CD4-positive, alpha-beta memory T cell (primary cell): ENCODE results near the gene ZNF91. TPM values are rescaled to one million over a fixed set of nuclear protein-coding genes. Genes with fewer than 3 reads are reported as not detected.
A peak's percentile ranks its signal among the peaks of the same experiment; 100 is the strongest.
"Not testable (repeated sequence)": the region's sequence is repeated elsewhere in the genome, so short reads cannot be mapped to it uniquely, and the experiment has no call there.

Source experiments
- CTCF ChIA-PET: fragments of 350-600 bp; sonication (Branson Sonifier 250); formaldehyde crosslinking; loops from one replicate; lab custom pipeline; 2021; ENCODE audit warnings: inconsistent platforms; ENCODE audit not compliant: partially characterized antibody; lab: Charles Lee
- POLR2A ChIA-PET: fragments of 350-600 bp; sonication (Branson Sonifier 250); formaldehyde crosslinking; loops from one replicate; lab custom pipeline; 2021; ENCODE audit not compliant: partially characterized antibody; lab: Charles Lee
- DNase-seq, 5 donors: peaks; one replicate each; pipeline versions ENCODE4 v3.0.0 to v3.0.0-alpha.2; 2020 to 2022; ENCODE audit warnings: mixed read lengths in 1 of 5
- H3K27ac ChIP-seq: one replicate; pipeline ENCODE4 v1.7.0; 2013; ENCODE audit warnings: low read depth, low read length
- H3K27me3 ChIP-seq: 2 replicates; pipeline ENCODE4 v1.7.0; 2013; ENCODE audit warnings: mild to moderate bottlenecking, low read length, moderate library complexity; ENCODE audit not compliant: insufficient read depth
- H3K36me3 ChIP-seq: 2 replicates; pipeline ENCODE4 v1.7.0; 2013; ENCODE audit warnings: mild to moderate bottlenecking, low read length, moderate library complexity; ENCODE audit not compliant: insufficient read depth
- H3K4me1 ChIP-seq: 2 replicates; pipeline ENCODE4 v1.7.0; 2013; ENCODE audit warnings: mild to moderate bottlenecking, low read length, moderate library complexity; ENCODE audit not compliant: insufficient read depth
- H3K4me3 ChIP-seq, 2 donors: one replicate each; pipeline ENCODE4 v1.7.0; 2013; ENCODE audit warnings: low read length in 2 of 2, mild to moderate bottlenecking in 1 of 2
- H3K9me3 ChIP-seq, 2 donors: one replicate each; pipeline ENCODE4 v1.7.0; 2013; ENCODE audit warnings: low read length in 2 of 2, control low read depth in 1 of 2; ENCODE audit not compliant: control insufficient read depth in 1 of 2
- H3K27ac Mint-ChIP-seq, 7 donors: one replicate each; pipeline ENCODE4 v1.8.0; 2020 to 2021; ENCODE audit warnings: mixed read lengths in 7 of 7, mild to moderate bottlenecking in 6 of 7, inconsistent platforms in 3 of 7, moderate library complexity in 3 of 7
- H3K27me3 Mint-ChIP-seq, 2 donors: one replicate each; pipeline ENCODE4 v1.8.0; 2020 to 2021; ENCODE audit warnings: mixed read lengths in 2 of 2
- H3K36me3 Mint-ChIP-seq, 2 donors: one replicate each; pipeline ENCODE4 v1.8.0; 2020 to 2021; ENCODE audit warnings: mixed read lengths in 2 of 2, inconsistent platforms in 1 of 2, mild to moderate bottlenecking in 1 of 2
- H3K4me1 Mint-ChIP-seq, 4 donors: one replicate each; pipeline ENCODE4 v1.8.0; 2020 to 2021; ENCODE audit warnings: mixed read lengths in 4 of 4, mild to moderate bottlenecking in 1 of 4
- H3K4me3 Mint-ChIP-seq, 8 donors: one replicate each; pipeline ENCODE4 v1.8.0; 2020 to 2021; ENCODE audit warnings: mixed read lengths in 8 of 8, mild to moderate bottlenecking in 7 of 8, moderate library complexity in 6 of 8, inconsistent platforms in 3 of 8
- H3K9me3 Mint-ChIP-seq, 8 donors: one replicate each; pipeline ENCODE4 v1.8.0; 2020 to 2021; ENCODE audit warnings: mixed read lengths in 8 of 8, mild to moderate bottlenecking in 5 of 8, inconsistent platforms in 3 of 8, moderate library complexity in 1 of 8
- intact Hi-C: fragments of 100-400 bp; cut with micrococcal nuclease; formaldehyde crosslinking; loops from one replicate; pipeline ENCODE4 v1.15.1; 2023
- polyA plus RNA-seq, 2 donors: library from polyadenylated mRNA; unstranded; fragments of 300-500 nt; fragmentation: Illumina TruSeq; gene quantifications; one replicate each; pipeline ENCODE4 v1.2.3, GENCODE V29; 2021
- total RNA-seq, 2 experiments: library from RNA; stranded (reverse); gene quantifications; one replicate each; pipeline ENCODE4 v1.2.3, GENCODE V29; 2021

Gene ZNF91
- total and polyA plus RNA-seq, 4 experiments from 2014 or later: 8.9 to 113 (median 79.3) TPM

GRCh38 chr19:23399443-23399842 is 4.2 kb upstream of the ZNF91 start:
- H3K27me3 Mint-ChIP-seq: no peaks in the 10 kb centered on the region
- H3K27me3 ChIP-seq: no peaks in the 10 kb centered on the region
- H3K4me3 ChIP-seq: no peak overlapping the region
- no peak for DNase-seq
- H3K4me3 Mint-ChIP-seq: no peak overlapping the region
- H3K27ac ChIP-seq: no peak overlapping the region
- H3K9me3 Mint-ChIP-seq: peaks cover 0 to 2% (median 0%) of the 10 kb centered on the region in 8 donors
- H3K4me1 Mint-ChIP-seq: peaks cover 0 to 12% (median 1%) of the 10 kb centered on the region in 4 donors
- no peaks in the 10 kb centered on the region for H3K9me3 ChIP-seq
- CTCF ChIA-PET: no interaction called here
- H3K36me3 ChIP-seq: no peaks in the 10 kb centered on the region
- peaks cover 0 to 10% of the 10 kb centered on the region in 2 donors for H3K36me3 Mint-ChIP-seq
- H3K27ac Mint-ChIP-seq: no peak overlapping the region
- peaks cover 1% of the 10 kb centered on the region for H3K4me1 ChIP-seq
- POLR2A ChIA-PET: no interaction called here
- intact Hi-C loops: loop anchor here (10.0 kb wide), 1 partner anchor 515 kb away; the partner anchor contains the start of gene ZNF726

- CTCF ChIA-PET: interaction anchor here (1.4 to 2.2 kb wide), 4 partner anchors 9 to 691 kb away, joined by 3 to 5 read pairs (median 4); partner anchors contain the start of genes ZNF254, ZNF675 and ZNF681
- H3K27ac ChIP-seq: peak overlapping the region; percentile 99
- not testable (repeated sequence) for DNase-seq, H3K27me3 ChIP-seq, H3K4me3 ChIP-seq, H3K36me3 ChIP-seq, H3K9me3 Mint-ChIP-seq, H3K27me3 Mint-ChIP-seq, H3K9me3 ChIP-seq
- H3K4me1 ChIP-seq: peaks cover 36% of the 10 kb centered on the region
- H3K36me3 Mint-ChIP-seq: peaks cover 10 to 26% of the 10 kb centered on the region in 2 donors
- peaks cover 24 to 45% (median 32%) of the 10 kb centered on the region in 4 donors for H3K4me1 Mint-ChIP-seq
- peak overlapping the region; percentile 32 to 99 (median 84) for H3K27ac Mint-ChIP-seq
- intact Hi-C loops: loop anchor here (1.0 to 10.0 kb wide), 6 partner anchors 122 to 637 kb away; partner anchors contain the start of genes ZNF675, ZNF681, ZNF724 and ZNF726
- POLR2A ChIA-PET: interaction anchor here (0.8 to 4.3 kb wide), 17 partner anchors 11 to 1890 kb away, joined by 3 to 44 read pairs (median 8); partner anchors contain the start of genes ZNF254, ZNF429, ZNF675 and ZNF681
- peak overlapping the region in 5 of 8 donors; percentile 98 to 99 (median 98) for H3K4me3 Mint-ChIP-seq
These were observed 449 bp upstream of the ZNF91 start for GRCh38 chr19:23395722-23396117.

- ChIA-PET CTCF (interaction anchor here (0.7 to 1.6 kb wide), 5 partner anchors 113 to 692 kb away, joined by 3 to 5 read pairs (median 4); partner anchors contain the start of genes ZNF254, ZNF675 and ZNF681), POLR2A (interaction anchor here (0.6 to 4.3 kb wide), 17 partner anchors 10 to 692 kb away, joined by 3 to 44 read pairs (median 8); partner anchors contain the start of genes ZNF254, ZNF675, ZNF681 and ZNF724)
- Histone ChIP-seq H3K9me3 (no peaks in the 10 kb centered on the region), H3K4me1 (peaks cover 39% of the 10 kb centered on the region), H3K4me3 (peak overlapping the region; percentile 91 to 92), H3K36me3 (no peaks in the 10 kb centered on the region), H3K27ac (peak overlapping the region; percentile 99), H3K27me3 (no peaks in the 10 kb centered on the region)
- intact Hi-C loops: loop anchor here (2.0 to 10.0 kb wide), 3 partner anchors 364 to 638 kb away; partner anchors contain the start of genes ZNF681 and ZNF726
- Mint-ChIP-seq H3K27me3 (no peaks in the 10 kb centered on the region), H3K9me3 (peaks cover 0 to 9% (median 3%) of the 10 kb centered on the region in 8 donors), H3K27ac (peak overlapping the region; percentile 98 to 99 (median 98)), H3K4me1 (peaks cover 31 to 54% (median 39%) of the 10 kb centered on the region in 4 donors), H3K4me3 (peak overlapping the region; percentile 98 to 99 (median 98)), H3K36me3 (peaks cover 20 to 33% of the 10 kb centered on the region in 2 donors)
- DNase-seq: peak; percentile 45 to 75 (median 59)
These were observed 760 bp downstream of the ZNF91 start for GRCh38 chr19:23394511-23394910.

GRCh38 chr19:23393121-23393520 is 2.1 kb downstream of the ZNF91 start:
- intact Hi-C loops: loop anchor here (10.0 kb wide), 1 partner anchor 522 kb away; the partner anchor contains the start of gene ZNF726
- ChIA-PET CTCF (no interaction called here), POLR2A (interaction anchor here (3.3 to 4.3 kb wide), 3 partner anchors 119 to 641 kb away, joined by 18 to 44 read pairs (median 19); partner anchors contain the start of gene ZNF724)
- peaks cover 29 to 46% of the 10 kb centered on the region in 2 donors for H3K36me3 Mint-ChIP-seq
- peak overlapping the region in 5 of 7 donors; percentile 30 to 99 (median 84) for H3K27ac Mint-ChIP-seq
- Histone ChIP-seq H3K27ac (no peak overlapping the region), H3K36me3 (no peaks in the 10 kb centered on the region), H3K4me1 (peaks cover 43% of the 10 kb centered on the region), H3K9me3 (no peaks in the 10 kb centered on the region), H3K27me3 (no peaks in the 10 kb centered on the region), H3K4me3 (no peak overlapping the region)
- peaks cover 0 to 19% (median 8%) of the 10 kb centered on the region in 8 donors for H3K9me3 Mint-ChIP-seq
- no peak for DNase-seq
- H3K4me3 Mint-ChIP-seq: peak overlapping the region; percentile 98 to 99 (median 98)
- H3K4me1 Mint-ChIP-seq: peaks cover 34 to 68% (median 45%) of the 10 kb centered on the region in 4 donors
- H3K27me3 Mint-ChIP-seq: no peaks in the 10 kb centered on the region

GRCh38 chr19:23391236-23391635 is 4.0 kb downstream of the ZNF91 start:
- no peak overlapping the region for H3K27ac ChIP-seq
- peaks cover 43% of the 10 kb centered on the region for H3K4me1 ChIP-seq
- H3K27me3 ChIP-seq: no peaks in the 10 kb centered on the region
- H3K27ac Mint-ChIP-seq: peak overlapping the region in 2 of 7 donors; percentile 0 to 2
- ChIA-PET POLR2A (no interaction called here), CTCF (no interaction called here)
- H3K36me3 ChIP-seq: peaks cover 11% of the 10 kb centered on the region
- no peaks in the 10 kb centered on the region for H3K27me3 Mint-ChIP-seq
- peaks cover 43 to 62% of the 10 kb centered on the region in 2 donors for H3K36me3 Mint-ChIP-seq
- H3K9me3 Mint-ChIP-seq: peaks cover 0 to 30% (median 12%) of the 10 kb centered on the region in 8 donors
- peak overlapping the region in 4 of 8 donors; percentile 22 to 55 (median 41) for H3K4me3 Mint-ChIP-seq
- no peak for DNase-seq
- intact Hi-C loops: loop anchor here (10.0 kb wide), 1 partner anchor 524 kb away; the partner anchor contains the start of gene ZNF726
- H3K9me3 ChIP-seq: peaks cover 0 to 4% of the 10 kb centered on the region in 2 donors
- no peak overlapping the region for H3K4me3 ChIP-seq
- peaks cover 37 to 78% (median 52%) of the 10 kb centered on the region in 4 donors for H3K4me1 Mint-ChIP-seq

- Mint-ChIP-seq H3K27ac (no peak overlapping the region), H3K4me1 (peaks cover 13 to 48% (median 33%) of the 10 kb centered on the region in 4 donors), H3K4me3 (no peak overlapping the region), H3K36me3 (peaks cover 74 to 79% of the 10 kb centered on the region in 2 donors), H3K9me3 (peaks cover 0 to 80% (median 46%) of the 10 kb centered on the region in 8 donors), H3K27me3 (no peaks in the 10 kb centered on the region)
- Histone ChIP-seq H3K27ac (no peak overlapping the region), H3K36me3 (peaks cover 31% of the 10 kb centered on the region), H3K27me3 (no peaks in the 10 kb centered on the region), H3K4me3 (no peak overlapping the region), H3K4me1 (peaks cover 8% of the 10 kb centered on the region), H3K9me3 (peaks cover 4 to 30% of the 10 kb centered on the region in 2 donors)
- POLR2A ChIA-PET: interaction anchor here (4.5 kb wide), 1 partner anchor 9 kb away, joined by 16 read pairs; the partner anchor contains the start of gene ZNF91
- CTCF ChIA-PET: interaction anchor here (1.8 kb wide), 1 partner anchor 11 kb away, joined by 5 read pairs; the partner anchor contains the start of gene ZNF91
- no peak for DNase-seq
- intact Hi-C loops: no loop called here
These were observed 9.9 kb downstream of the ZNF91 start for GRCh38 chr19:23385404-23385803.

GRCh38 chr19:23384858-23385257 is 10.4 kb downstream of the ZNF91 start:
- ChIA-PET POLR2A (interaction anchor here (4.5 kb wide), 1 partner anchor 10 kb away, joined by 16 read pairs; the partner anchor contains the start of gene ZNF91), CTCF (no interaction called here)
- H3K27me3 Mint-ChIP-seq: no peaks in the 10 kb centered on the region
- H3K36me3 Mint-ChIP-seq: peaks cover 74 to 81% of the 10 kb centered on the region in 2 donors
- Histone ChIP-seq H3K27ac (no peak overlapping the region), H3K36me3 (peaks cover 32% of the 10 kb centered on the region), H3K27me3 (no peaks in the 10 kb centered on the region), H3K4me1 (peaks cover 5% of the 10 kb centered on the region), H3K9me3 (peaks cover 4 to 33% of the 10 kb centered on the region in 2 donors), H3K4me3 (no peak overlapping the region)
- peaks cover 0 to 84% (median 48%) of the 10 kb centered on the region in 8 donors for H3K9me3 Mint-ChIP-seq
- DNase-seq: no peak
- H3K4me3 Mint-ChIP-seq: peak overlapping the region in 3 of 8 donors; percentile 15 to 43 (median 33)
- intact Hi-C loops: no loop called here
- peaks cover 9 to 47% (median 32%) of the 10 kb centered on the region in 4 donors for H3K4me1 Mint-ChIP-seq
- H3K27ac Mint-ChIP-seq: no peak overlapping the region
